Right lobe of liver (tissue), 4 donors: ENCODE results near the gene CEMP1.

Experiments
- POLR2A ChIP-seq: fragments of 450-650 bp; IDR thresholded peaks from one replicate; pipeline ENCODE4 v1.6.1; 2017; ENCODE audit warnings: antibody characterized with exemption, mild to moderate bottlenecking
- TF ChIP-seq, protein P1 (sequence below), 4 donors: fragments of 200-600 bp in 3 of 4; fragments of 450-650 bp in 1 of 4; IDR thresholded peaks; one replicate each; pipeline versions ENCODE4 v1.5.1 to v1.8.0; 2016 to 2022; ENCODE audit warnings: antibody characterized with exemption in 4 of 4, mild to moderate bottlenecking in 2 of 4
- donor health status: DM: no; HTN: no; CAD: no.
- donor health status: DM: no; HTN: no; CAD: no.
- donor health status: DM: no; HTN: yes; CAD: no.

DNA sequence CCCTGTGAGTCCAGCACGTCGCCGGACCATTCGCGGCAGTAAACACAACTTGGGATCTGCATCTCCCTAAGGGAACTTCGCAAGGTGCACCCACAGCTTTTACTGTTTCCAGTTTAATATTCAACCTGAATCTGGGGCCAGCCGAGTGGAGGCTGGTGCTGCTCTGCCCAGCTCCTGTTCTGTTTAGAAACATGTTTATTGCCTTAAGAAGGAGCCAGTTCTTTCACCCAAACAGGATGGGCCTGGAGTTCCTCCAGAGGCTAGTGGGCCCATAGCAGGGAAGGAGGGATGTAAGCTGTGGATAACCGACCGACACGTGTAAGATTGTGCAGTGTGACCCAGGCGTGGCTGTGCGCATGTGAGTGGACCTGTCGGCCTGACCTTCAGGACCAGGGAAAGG lies 38.9 kb downstream of the CEMP1 start:
- no peak for TF ChIP-seq POLR2A
- TF ChIP-seq, protein P1, sequence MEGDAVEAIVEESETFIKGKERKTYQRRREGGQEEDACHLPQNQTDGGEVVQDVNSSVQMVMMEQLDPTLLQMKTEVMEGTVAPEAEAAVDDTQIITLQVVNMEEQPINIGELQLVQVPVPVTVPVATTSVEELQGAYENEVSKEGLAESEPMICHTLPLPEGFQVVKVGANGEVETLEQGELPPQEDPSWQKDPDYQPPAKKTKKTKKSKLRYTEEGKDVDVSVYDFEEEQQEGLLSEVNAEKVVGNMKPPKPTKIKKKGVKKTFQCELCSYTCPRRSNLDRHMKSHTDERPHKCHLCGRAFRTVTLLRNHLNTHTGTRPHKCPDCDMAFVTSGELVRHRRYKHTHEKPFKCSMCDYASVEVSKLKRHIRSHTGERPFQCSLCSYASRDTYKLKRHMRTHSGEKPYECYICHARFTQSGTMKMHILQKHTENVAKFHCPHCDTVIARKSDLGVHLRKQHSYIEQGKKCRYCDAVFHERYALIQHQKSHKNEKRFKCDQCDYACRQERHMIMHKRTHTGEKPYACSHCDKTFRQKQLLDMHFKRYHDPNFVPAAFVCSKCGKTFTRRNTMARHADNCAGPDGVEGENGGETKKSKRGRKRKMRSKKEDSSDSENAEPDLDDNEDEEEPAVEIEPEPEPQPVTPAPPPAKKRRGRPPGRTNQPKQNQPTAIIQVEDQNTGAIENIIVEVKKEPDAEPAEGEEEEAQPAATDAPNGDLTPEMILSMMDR (IDR thresholded peaks at IDR 0.05) = no peak
